HEK293 (cell line): ENCODE results near the gene PYDC1.
A peak's percentile ranks its signal among the peaks of the same experiment; 100 is the strongest.

Experiments used
- CTCF ChIA-PET: fragments of 350-600 bp; formaldehyde crosslinking; extraction: SDS; loops from one replicate; lab custom pipeline; 2021; ENCODE audit warnings: antibody characterized with exemption; lab: Yijun Ruan, JAX
- POLR2A ChIA-PET: fragments of 300-600 bp; formaldehyde crosslinking; extraction: SDS; loops from one replicate; lab custom pipeline; 2020; ENCODE audit warnings: antibody characterized with exemption, inconsistent platforms; lab: Yijun Ruan, JAX
- H3K27ac ChIP-seq: fragments of 200-500 bp; sonication (Bioruptor generic); 2 replicates; pipeline ENCODE4 v1.5.1; 2014; ENCODE audit warnings: low read depth, low read length, control low read depth, inconsistent platforms; ENCODE audit errors: extremely low read depth
- H3K36me3 ChIP-seq, 2 experiments: fragments of 200-500 bp in 1 of 2; sonication (Bioruptor generic) in 1 of 2; 1 replicate in 1 of 2; 2 replicates in 1 of 2; pipeline ENCODE4 v1.5.1; 2014 to 2017; ENCODE audit warnings: inconsistent platforms in 2 of 2, low read length in 2 of 2; ENCODE audit not compliant: control insufficient read depth in 2 of 2, insufficient read depth in 1 of 2
- H3K4me1 ChIP-seq: fragments of 200-500 bp; sonication (Bioruptor generic); 2 replicates; pipeline ENCODE4 v1.5.1; 2014; ENCODE audit warnings: mild to moderate bottlenecking, low read length, inconsistent platforms; ENCODE audit not compliant: control insufficient read depth, insufficient read depth
- H3K4me3 ChIP-seq: 2 replicates; pipeline ENCODE4 v1.5.1; 2011; ENCODE audit warnings: low read depth, mild to moderate bottlenecking, control low read depth, low read length, moderate library complexity
- H3K9me3 ChIP-seq: fragments of 200-500 bp; sonication (Bioruptor generic); 2 replicates; pipeline ENCODE4 v1.5.1; 2014; ENCODE audit warnings: low read depth, low read length, inconsistent platforms; ENCODE audit not compliant: control insufficient read depth, insufficient read depth
- EGR2 ChIP-seq: fragments of 450-650 bp; formaldehyde crosslinking; IDR thresholded peaks from 2 replicates; pipeline ENCODE4 v1.5.1; 2016; ENCODE audit warnings: low read depth, missing biosample characterization, missing genetic modification characterization
- GLI4 ChIP-seq: fragments of 450-650 bp; formaldehyde crosslinking; IDR thresholded peaks from 2 replicates; pipeline ENCODE4 v1.5.1; 2016; ENCODE audit warnings: missing biosample characterization, missing genetic modification characterization
- KLF1 ChIP-seq: fragments of 450-650 bp; formaldehyde crosslinking; IDR thresholded peaks from 2 replicates; pipeline ENCODE4 v1.5.1; 2016; ENCODE audit warnings: missing biosample characterization, missing genetic modification characterization
- KLF10 ChIP-seq: fragments of 450-650 bp; IDR thresholded peaks from 2 replicates; pipeline ENCODE4 v1.5.1; 2018; ENCODE audit warnings: missing biosample characterization, mild to moderate bottlenecking, missing genetic modification characterization
- TRIM28 ChIP-seq: IDR thresholded peaks from 2 replicates; pipeline ENCODE4 v1.6.1; 2011; ENCODE audit warnings: low read length, control low read depth, borderline replicate concordance
- YY2 ChIP-seq: fragments of 450-650 bp; formaldehyde crosslinking; IDR thresholded peaks from 2 replicates; pipeline ENCODE4 v1.5.1; 2016; ENCODE audit warnings: missing biosample characterization, missing genetic modification characterization
- ZBTB8A ChIP-seq: fragments of 450-650 bp; formaldehyde crosslinking; IDR thresholded peaks from 2 replicates; pipeline ENCODE4 v1.5.1; 2016; ENCODE audit warnings: missing biosample characterization, missing genetic modification characterization
- ZFHX2 ChIP-seq: fragments of 450-650 bp; formaldehyde crosslinking; conservative IDR thresholded peaks from 2 replicates; pipeline ENCODE4 v1.5.1; 2016; ENCODE audit warnings: missing biosample characterization, missing genetic modification characterization
- ZFP41 ChIP-seq: fragments of 450-650 bp; formaldehyde crosslinking; IDR thresholded peaks from 2 replicates; pipeline ENCODE4 v1.5.1; 2016; ENCODE audit warnings: missing biosample characterization, missing genetic modification characterization, borderline replicate concordance
- ZIC2 ChIP-seq: fragments of 450-650 bp; formaldehyde crosslinking; IDR thresholded peaks from 2 replicates; pipeline ENCODE4 v1.5.1; 2016; ENCODE audit warnings: missing biosample characterization, missing genetic modification characterization
- ZNF223 ChIP-seq: fragments of 450-650 bp; formaldehyde crosslinking; IDR thresholded peaks from 2 replicates; pipeline ENCODE4 v1.5.1; 2016; ENCODE audit warnings: missing biosample characterization, missing genetic modification characterization
- ZNF23 ChIP-seq: fragments of 450-650 bp; formaldehyde crosslinking; IDR thresholded peaks from 2 replicates; pipeline ENCODE4 v1.5.1; 2016; ENCODE audit warnings: missing biosample characterization, missing genetic modification characterization, borderline replicate concordance
- ZNF292 ChIP-seq: fragments of 450-650 bp; formaldehyde crosslinking; IDR thresholded peaks from 2 replicates; pipeline ENCODE4 v1.5.1; 2016; ENCODE audit warnings: low read depth, missing biosample characterization, missing genetic modification characterization, borderline replicate concordance
- ZNF302 ChIP-seq: fragments of 450-650 bp; formaldehyde crosslinking; IDR thresholded peaks from 2 replicates; pipeline ENCODE4 v1.5.1; 2016; ENCODE audit warnings: missing biosample characterization, missing genetic modification characterization, low read depth
- ZNF473 ChIP-seq: fragments of 450-650 bp; formaldehyde crosslinking; IDR thresholded peaks from 2 replicates; pipeline ENCODE4 v1.5.1; 2017; ENCODE audit warnings: missing biosample characterization, missing genetic modification characterization
- ZNF626 ChIP-seq: fragments of 450-650 bp; sonication (Bioruptor Pico); formaldehyde crosslinking; IDR thresholded peaks from 2 replicates; pipeline ENCODE4 v1.5.1; 2018; ENCODE audit warnings: missing biosample characterization, missing genetic modification characterization, inconsistent platforms
- ZNF76 ChIP-seq: fragments of 450-650 bp; formaldehyde crosslinking; IDR thresholded peaks from 2 replicates; pipeline ENCODE4; 2016; ENCODE audit warnings: low read depth, missing biosample characterization, missing genetic modification characterization, borderline replicate concordance
- ZNF792 ChIP-seq: fragments of 450-650 bp; formaldehyde crosslinking; IDR thresholded peaks from 2 replicates; pipeline ENCODE4 v1.5.1; 2016; ENCODE audit warnings: missing biosample characterization, missing genetic modification characterization
- ZNF837 ChIP-seq: fragments of 450-650 bp; formaldehyde crosslinking; IDR thresholded peaks from 2 replicates; pipeline ENCODE4 v1.5.1; 2016; ENCODE audit warnings: missing biosample characterization, missing genetic modification characterization
- ZNF843 ChIP-seq: fragments of 450-650 bp; formaldehyde crosslinking; IDR thresholded peaks from 2 replicates; pipeline ENCODE4 v1.5.1; 2016; ENCODE audit warnings: missing biosample characterization, missing genetic modification characterization
- ZSCAN16 ChIP-seq: fragments of 450-650 bp; formaldehyde crosslinking; IDR thresholded peaks from 2 replicates; pipeline ENCODE4 v1.5.1; 2016; ENCODE audit warnings: missing biosample characterization, missing genetic modification characterization
- TF ChIP-seq, protein P1 (sequence below): fragments of 450-650 bp; formaldehyde crosslinking; IDR thresholded peaks from 2 replicates; pipeline ENCODE4 v1.5.1; 2016; ENCODE audit warnings: missing biosample characterization, missing genetic modification characterization
- TF ChIP-seq, protein P2 (sequence below): fragments of 450-650 bp; formaldehyde crosslinking; IDR thresholded peaks from 2 replicates; pipeline ENCODE4 v1.5.1; 2016; ENCODE audit warnings: missing biosample characterization, missing genetic modification characterization, low read depth
- TF ChIP-seq, protein P3 (sequence below): fragments of 450-650 bp; IDR thresholded peaks from 2 replicates; pipeline ENCODE4 v1.5.1; 2018; ENCODE audit warnings: missing biosample characterization, missing genetic modification characterization

PYDC1 gene

DNA sequence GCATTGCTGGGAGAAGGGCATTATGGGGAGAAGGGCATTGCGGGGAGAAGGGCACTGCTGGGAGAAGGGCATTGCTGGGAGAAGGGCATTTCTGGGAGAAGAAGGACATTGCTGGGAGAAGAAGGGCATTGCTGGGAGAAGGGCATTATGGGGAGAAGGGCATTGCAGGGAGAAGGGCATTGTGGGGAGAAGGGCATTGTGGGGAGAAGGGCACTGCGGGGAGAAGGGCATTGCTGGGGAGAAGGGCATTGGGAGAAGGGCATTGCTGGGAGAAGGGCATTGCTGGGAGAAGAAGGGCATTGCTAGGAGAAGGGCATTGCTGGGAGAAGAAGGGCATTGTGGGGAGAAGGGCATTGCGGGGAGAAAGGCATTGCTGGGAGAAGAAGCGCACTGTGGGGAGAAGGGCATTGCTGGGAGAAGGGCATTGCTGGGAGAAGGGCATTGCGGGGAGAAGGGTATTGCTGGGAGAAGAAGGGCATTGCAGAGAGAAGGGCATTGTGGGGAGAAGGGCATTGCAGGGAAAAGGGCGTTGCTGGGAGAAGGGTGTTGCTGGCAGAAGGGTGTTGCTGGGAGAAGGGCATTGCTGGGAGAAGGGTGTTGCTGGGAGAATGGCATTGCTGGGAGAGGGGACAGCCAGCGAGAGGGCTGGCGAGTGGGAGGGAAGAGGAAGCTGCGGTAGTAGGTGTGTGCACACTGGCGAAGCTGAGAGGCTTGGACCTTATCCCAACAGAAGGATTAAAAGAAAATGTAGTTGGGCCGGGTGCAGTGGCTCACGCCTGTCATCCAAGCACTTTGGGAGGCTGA, 4.6 kb upstream of the PYDC1 start:
- no peak overlapping the region for H3K4me3 ChIP-seq
- no peaks in the 10 kb centered on the region for H3K36me3 ChIP-seq
- ChIA-PET CTCF (no interaction called here), POLR2A (interaction anchor here (0.6 kb wide), 1 partner anchor 36 kb away, joined by 5 read pairs; no protein-coding TSS in a partner anchor)
- no peaks in the 10 kb centered on the region for H3K4me1 ChIP-seq
- H3K27ac ChIP-seq, result no peak overlapping the region
- TF ChIP-seq KLF10 (tag by site-specific recombination) (no peak), GLI4 (0 out of 2 replicates have a peak, but pooled peaks have one; percentile 48), ZFHX2 (tag by site-specific recombination) (peak; percentile 47; the same call in 1 of the 2 replicates), KLF1 (tag by site-specific recombination) (peak; percentile 35; the same call in 1 of the 2 replicates), ZNF473 (tag by site-specific recombination) (no peak), YY2 (tag by site-specific recombination) (0 out of 2 replicates have a peak, but pooled peaks have one; percentile 48), ZBTB8A (peak; percentile 25), ZIC2 (tag by site-specific recombination) (peak; percentile 40; the same call in 1 of the 2 replicates), ZNF843 (tag by site-specific recombination) (no peak), ZNF76 (tag by site-specific recombination) (peak; percentile 100), ZFP41 (tag by site-specific recombination) (no peak), EGR2 (tag by site-specific recombination) (peak; percentile 37)
- TF ChIP-seq, protein P1, sequence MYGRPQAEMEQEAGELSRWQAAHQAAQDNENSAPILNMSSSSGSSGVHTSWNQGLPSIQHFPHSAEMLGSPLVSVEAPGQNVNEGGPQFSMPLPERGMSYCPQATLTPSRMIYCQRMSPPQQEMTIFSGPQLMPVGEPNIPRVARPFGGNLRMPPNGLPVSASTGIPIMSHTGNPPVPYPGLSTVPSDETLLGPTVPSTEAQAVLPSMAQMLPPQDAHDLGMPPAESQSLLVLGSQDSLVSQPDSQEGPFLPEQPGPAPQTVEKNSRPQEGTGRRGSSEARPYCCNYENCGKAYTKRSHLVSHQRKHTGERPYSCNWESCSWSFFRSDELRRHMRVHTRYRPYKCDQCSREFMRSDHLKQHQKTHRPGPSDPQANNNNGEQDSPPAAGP (tag by site-specific recombination), result peak; percentile 68
- H3K9me3 ChIP-seq, result no peaks in the 10 kb centered on the region

DNA sequence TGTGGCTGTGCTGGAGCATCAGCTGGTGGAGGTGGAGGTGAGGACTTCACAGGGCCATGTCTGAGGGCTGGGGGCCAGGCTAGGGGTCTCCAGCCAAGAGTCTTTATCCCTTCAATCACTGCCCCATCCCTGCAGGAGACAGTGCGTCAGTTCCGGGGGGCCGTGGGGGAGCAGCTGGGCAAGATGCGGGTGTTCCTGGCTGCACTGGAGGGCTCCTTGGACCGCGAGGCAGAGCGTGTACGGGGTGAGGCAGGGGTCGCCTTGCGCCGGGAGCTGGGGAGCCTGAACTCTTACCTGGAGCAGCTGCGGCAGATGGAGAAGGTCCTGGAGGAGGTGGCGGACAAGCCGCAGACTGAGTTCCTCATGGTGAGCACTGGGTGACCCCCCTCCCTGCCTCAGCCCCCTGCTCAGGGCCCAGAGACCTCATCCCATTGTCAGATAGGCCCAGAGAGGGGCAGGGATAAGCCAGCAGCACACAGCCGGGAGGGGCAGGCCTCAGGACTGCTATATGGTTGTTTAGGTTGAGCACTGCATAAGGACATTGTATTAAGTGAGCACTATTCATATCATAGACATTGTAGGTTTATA, 2.3 kb upstream of the PYDC1 start:
- POLR2A ChIA-PET, result no interaction called here
- TF ChIP-seq ZNF23 (tag by site-specific recombination) (no peak), ZBTB8A (no peak), ZNF302 (tag by site-specific recombination) (no peak), TRIM28 (no peak), ZSCAN16 (tag by site-specific recombination) (no peak), KLF1 (tag by site-specific recombination) (no peak), ZNF223 (no peak), ZNF792 (tag by site-specific recombination) (no peak), ZNF292 (tag by site-specific recombination) (no peak), ZNF837 (tag by site-specific recombination) (no peak), ZNF626 (no peak)
- TF ChIP-seq, protein P2, sequence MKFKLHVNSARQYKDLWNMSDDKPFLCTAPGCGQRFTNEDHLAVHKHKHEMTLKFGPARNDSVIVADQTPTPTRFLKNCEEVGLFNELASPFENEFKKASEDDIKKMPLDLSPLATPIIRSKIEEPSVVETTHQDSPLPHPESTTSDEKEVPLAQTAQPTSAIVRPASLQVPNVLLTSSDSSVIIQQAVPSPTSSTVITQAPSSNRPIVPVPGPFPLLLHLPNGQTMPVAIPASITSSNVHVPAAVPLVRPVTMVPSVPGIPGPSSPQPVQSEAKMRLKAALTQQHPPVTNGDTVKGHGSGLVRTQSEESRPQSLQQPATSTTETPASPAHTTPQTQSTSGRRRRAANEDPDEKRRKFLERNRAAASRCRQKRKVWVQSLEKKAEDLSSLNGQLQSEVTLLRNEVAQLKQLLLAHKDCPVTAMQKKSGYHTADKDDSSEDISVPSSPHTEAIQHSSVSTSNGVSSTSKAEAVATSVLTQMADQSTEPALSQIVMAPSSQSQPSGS (tag by site-specific recombination), result no peak
- TF ChIP-seq, protein P3, sequence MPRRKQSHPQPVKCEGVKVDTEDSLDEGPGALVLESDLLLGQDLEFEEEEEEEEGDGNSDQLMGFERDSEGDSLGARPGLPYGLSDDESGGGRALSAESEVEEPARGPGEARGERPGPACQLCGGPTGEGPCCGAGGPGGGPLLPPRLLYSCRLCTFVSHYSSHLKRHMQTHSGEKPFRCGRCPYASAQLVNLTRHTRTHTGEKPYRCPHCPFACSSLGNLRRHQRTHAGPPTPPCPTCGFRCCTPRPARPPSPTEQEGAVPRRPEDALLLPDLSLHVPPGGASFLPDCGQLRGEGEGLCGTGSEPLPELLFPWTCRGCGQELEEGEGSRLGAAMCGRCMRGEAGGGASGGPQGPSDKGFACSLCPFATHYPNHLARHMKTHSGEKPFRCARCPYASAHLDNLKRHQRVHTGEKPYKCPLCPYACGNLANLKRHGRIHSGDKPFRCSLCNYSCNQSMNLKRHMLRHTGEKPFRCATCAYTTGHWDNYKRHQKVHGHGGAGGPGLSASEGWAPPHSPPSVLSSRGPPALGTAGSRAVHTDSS (tag by site-specific recombination), result no peak
- Histone ChIP-seq H3K9me3 (no peaks in the 10 kb centered on the region), H3K4me1 (no peaks in the 10 kb centered on the region), H3K36me3 (no peaks in the 10 kb centered on the region), H3K4me3 (no peak overlapping the region), H3K27ac (no peak overlapping the region)
- CTCF ChIA-PET, result no interaction called here
